Spinal cord (tissue), 10 donors: ENCODE data around the gene FIGNL2. TPM values are rescaled to one million over a fixed set of nuclear protein-coding genes. Genes with fewer than 3 reads are reported as not detected.
"Not testable (repeated sequence)": the region's sequence is repeated elsewhere in the genome, so short reads cannot be mapped to it uniquely, and the experiment has no call there.

ENCODE experiments used
- DNase-seq, 6 donors: peaks; one replicate each; pipeline versions ENCODE4 v3.0.0 to v3.0.0-alpha.2; 2013 to 2015; ENCODE audit warnings: low spot score in 6 of 6, low read depth in 4 of 6
- H3K27ac ChIP-seq: one replicate; pipeline ENCODE4 v1.5.1; 2013; ENCODE audit warnings: low read depth, low read length, control low read depth
- H3K27me3 ChIP-seq: one replicate; pipeline ENCODE4 v1.6.1; 2013; ENCODE audit warnings: low read length; ENCODE audit not compliant: control insufficient read depth, insufficient read depth
- H3K36me3 ChIP-seq: one replicate; pipeline ENCODE4 v1.6.1; 2013; ENCODE audit warnings: low read length; ENCODE audit not compliant: control insufficient read depth, insufficient read depth
- H3K4me1 ChIP-seq: one replicate; pipeline ENCODE4 v1.6.1; 2013; ENCODE audit warnings: low read length; ENCODE audit not compliant: control insufficient read depth, insufficient read depth
- H3K4me3 ChIP-seq: one replicate; pipeline ENCODE4 v1.5.1; 2013; ENCODE audit warnings: low read depth, low read length, control low read depth
- H3K9me3 ChIP-seq: one replicate; pipeline ENCODE4 v1.6.1; 2013; ENCODE audit warnings: low read length; ENCODE audit not compliant: control insufficient read depth, insufficient read depth
- WGBS: methylation state at CpG from one replicate; pipeline ENCODE4 v1.1.5; 2013; ENCODE audit warnings: missing lambda C conversion rate; ENCODE audit not compliant: insufficient coverage; 5-methylcytosine and 5-hydroxymethylcytosine counted together
- polyA plus RNA-seq, 2 donors: library from polyadenylated mRNA; unstranded; fragments of 120-200 nt; gene quantifications; one replicate each; pipeline ENCODE4 v1.2.1, GENCODE V29; 2013; ENCODE audit not compliant: insufficient read length in 2 of 2
- total RNA-seq, 2 donors: library from RNA; depleted of rRNA in 1 of 2; stranded (reverse); fragments of 120-200 nt in 1 of 2; fragments of >200 nt in 1 of 2; gene quantifications; one replicate each; pipeline versions ENCODE4 v1.2.3 to v1.2.4, GENCODE V29; 2013 to 2014
- donor health status: healthy.

Gene FIGNL2
- total and polyA plus RNA-seq, 4 donors: 0.40 to 2.4 (median 1.7) TPM

DNA sequence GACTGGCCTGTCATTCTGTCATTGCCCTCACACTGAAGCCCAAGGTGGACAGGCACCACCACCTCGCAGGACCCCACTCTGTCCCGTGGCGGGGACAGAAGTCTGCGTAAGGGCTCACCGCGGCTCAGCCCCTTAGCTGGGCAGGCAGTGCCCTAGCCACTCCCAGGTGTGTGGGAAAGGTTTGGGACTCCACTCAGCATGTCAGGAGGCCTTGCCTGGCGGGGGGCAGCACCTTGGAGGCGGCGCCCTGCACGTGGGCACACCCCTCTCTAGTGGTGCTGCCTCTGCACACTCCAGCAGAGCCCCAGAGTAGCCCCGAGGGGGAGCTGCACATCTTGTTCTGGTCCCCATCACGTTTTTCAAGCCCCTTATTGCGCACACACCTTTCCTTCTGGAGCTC, 35.6 kb downstream of the FIGNL2 start:
- no peak overlapping the region for H3K4me3 ChIP-seq
- 86% methylated on average over 11 of the region's 13 CpGs for WGBS
- H3K27ac ChIP-seq: no peak overlapping the region

DNA sequence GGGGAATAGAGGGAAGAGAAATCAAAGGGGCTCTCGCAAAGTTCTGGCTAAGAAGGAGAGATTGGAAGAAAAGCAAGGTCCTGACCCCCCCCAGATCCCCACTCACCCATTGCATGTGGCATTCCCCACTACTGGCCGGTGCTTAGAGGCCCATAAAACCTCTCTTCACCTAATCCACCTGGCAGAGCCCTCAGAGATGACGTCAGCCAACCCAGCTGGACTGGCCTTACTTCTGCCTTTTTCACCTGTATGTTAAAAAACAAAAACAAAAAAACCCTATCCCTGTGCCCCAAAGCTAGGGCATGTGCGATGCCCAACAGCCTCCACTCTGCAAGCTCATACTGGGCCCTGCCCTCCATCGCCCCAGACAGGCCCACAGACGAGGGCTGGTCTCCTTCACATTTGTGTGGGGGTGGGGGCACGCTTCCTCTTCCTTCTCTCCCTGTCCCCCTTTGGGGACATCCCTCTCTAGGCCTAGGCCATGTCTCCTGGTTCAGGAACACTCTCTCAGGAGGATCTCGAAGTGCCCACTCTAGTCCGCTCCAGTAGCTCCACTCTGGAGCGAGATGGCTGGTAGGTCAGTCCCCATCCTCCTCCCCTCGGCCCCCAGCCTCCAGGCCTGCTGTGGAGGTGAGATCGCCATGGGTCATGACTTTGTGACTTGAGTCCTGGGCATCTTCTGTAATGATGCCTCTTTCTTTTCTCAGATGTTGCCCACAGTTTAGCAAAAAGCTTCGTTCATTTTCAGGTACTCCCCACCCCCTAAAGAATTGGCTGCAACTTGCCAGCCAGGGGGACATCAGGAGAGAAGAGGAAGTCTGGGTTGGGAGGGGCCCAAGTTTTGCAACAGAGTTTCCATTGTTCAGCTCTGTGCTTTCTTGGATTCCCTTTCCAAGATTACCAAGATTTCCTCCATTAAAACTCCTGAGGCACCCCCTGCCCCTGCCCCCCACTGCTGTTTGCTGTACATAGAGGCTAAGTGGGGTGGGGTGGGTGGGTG, 37.0 kb downstream of the FIGNL2 start:
- no peak overlapping the region for H3K4me3 ChIP-seq
- WGBS: 78% methylated on average over 7 of the region's 13 CpGs
- no peak for DNase-seq

More for the DNA sequence above, 35.6 kb downstream of the FIGNL2 start:
- peaks cover 13% of the 10 kb centered on the region for H3K4me1 ChIP-seq
- peaks cover 2% of the 10 kb centered on the region for H3K27me3 ChIP-seq
- H3K9me3 ChIP-seq: no peaks in the 10 kb centered on the region
- DNase-seq: no peak
- H3K36me3 ChIP-seq: peaks cover 5% of the 10 kb centered on the region

DNA sequence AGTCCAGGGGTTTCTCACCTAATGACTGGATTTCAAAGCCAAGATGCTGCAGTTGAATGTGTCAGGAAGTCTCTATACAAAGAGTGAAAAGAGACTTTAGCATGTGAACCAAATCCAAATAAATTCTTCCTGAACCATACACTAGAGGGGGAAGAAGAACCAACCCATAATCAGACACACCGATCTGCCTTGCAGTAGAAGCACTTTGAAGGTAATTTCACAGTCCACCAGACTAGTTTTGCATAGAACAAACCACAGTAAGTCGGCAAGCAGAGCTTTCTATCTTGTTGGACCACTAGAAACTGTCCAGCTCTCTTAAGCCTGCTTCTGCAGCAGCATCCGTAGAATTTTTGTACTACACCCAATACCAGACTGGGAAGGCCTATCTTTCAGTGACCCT, 39.3 kb downstream of the FIGNL2 start:
- Histone ChIP-seq H3K36me3 (peaks cover 9% of the 10 kb centered on the region), H3K4me3 (no peak overlapping the region), H3K27ac (no peak overlapping the region), H3K9me3 (no peaks in the 10 kb centered on the region), H3K4me1 (no peaks in the 10 kb centered on the region), H3K27me3 (no peaks in the 10 kb centered on the region)
- DNase-seq: no peak
- 80% methylated on average over 1 of the region's 3 CpGs for WGBS

More for the DNA sequence above, 37.0 kb downstream of the FIGNL2 start:
- Histone ChIP-seq H3K36me3 (peaks cover 9% of the 10 kb centered on the region), H3K9me3 (no peaks in the 10 kb centered on the region), H3K27me3 (peaks cover 2% of the 10 kb centered on the region), H3K27ac (no peak overlapping the region), H3K4me1 (peaks cover 13% of the 10 kb centered on the region)

DNA sequence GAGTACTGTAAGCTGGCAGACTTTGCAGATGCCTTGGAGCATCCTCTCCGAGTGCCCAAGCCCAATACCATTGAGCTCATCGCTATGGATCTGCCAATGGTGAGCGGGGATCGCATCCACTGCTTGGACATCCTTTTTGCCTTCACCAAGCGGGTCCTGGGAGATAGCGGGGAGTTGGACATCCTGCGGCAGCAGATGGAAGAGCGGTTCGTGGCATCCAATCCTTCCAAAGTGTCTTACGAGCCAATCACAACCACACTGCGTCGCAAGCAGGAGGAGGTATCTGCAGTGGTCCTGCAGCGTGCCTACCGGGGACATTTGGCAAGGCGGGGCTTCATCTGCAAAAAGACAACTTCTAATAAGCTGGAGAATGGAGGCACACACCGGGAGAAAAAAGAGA, 41.6 kb downstream of the FIGNL2 start:
- H3K4me1 ChIP-seq: no peaks in the 10 kb centered on the region
- peaks cover 5% of the 10 kb centered on the region for H3K36me3 ChIP-seq
- H3K27ac ChIP-seq: no peak overlapping the region
- H3K27me3 ChIP-seq: no peaks in the 10 kb centered on the region
- H3K9me3 ChIP-seq: no peaks in the 10 kb centered on the region
- H3K4me3 ChIP-seq: no peak overlapping the region
- DNase-seq: no peak
- WGBS: 95% methylated on average over 9 of the region's 16 CpGs

DNA sequence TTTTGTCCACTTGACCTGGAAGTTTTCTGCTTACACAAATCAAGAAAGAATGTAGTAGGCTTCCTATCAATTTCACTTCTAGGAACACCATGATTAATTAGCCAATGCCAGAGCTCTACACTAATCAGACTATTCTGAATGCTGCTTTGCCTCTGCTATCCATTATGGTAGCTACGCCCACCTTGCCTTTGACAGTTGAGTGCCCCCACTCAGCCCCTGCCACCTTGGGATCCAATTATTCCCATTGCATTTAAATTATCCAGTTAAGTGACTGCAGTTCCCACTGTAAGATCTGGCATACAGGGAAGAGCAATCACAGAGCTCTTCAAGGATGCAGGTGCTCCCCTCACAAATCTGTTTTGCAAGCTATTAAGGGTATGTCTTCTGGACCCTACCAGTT, 47.5 kb downstream of the FIGNL2 start:
- Histone ChIP-seq H3K4me3 (no peak overlapping the region), H3K4me1 (no peaks in the 10 kb centered on the region), H3K36me3 (no peaks in the 10 kb centered on the region), H3K9me3 (no peaks in the 10 kb centered on the region), H3K27ac (no peak overlapping the region), H3K27me3 (no peaks in the 10 kb centered on the region)
- no peak for DNase-seq
- WGBS: 91% methylated on average over 1 of the region's 1 CpG

DNA sequence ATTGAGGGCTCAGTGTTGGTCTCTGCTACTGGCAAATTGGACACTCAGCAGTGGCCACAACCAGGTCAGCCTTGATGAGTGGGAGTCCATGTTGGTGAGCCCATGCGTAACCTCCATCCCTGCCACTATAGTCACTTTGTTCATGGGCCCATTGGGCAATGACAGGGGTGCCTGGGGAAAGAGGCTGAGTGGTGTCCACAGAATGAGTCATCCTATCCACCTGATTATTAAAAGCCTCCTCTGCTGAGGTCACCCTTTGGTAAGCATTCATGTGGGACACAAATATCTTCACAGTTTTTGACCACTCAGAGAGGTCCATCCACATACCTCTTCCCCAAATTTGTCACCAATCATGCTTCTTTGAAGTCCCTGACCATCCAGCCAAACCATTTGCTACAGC, 50.0 kb downstream of the FIGNL2 start:
- 80% methylated on average over 1 of the region's 1 CpG for WGBS
- no peaks in the 10 kb centered on the region for H3K4me1 ChIP-seq

GRCh38 chr12:51798051-51798450, 50.5 kb downstream of the FIGNL2 start:
- not testable (repeated sequence) for H3K9me3 ChIP-seq
- peaks cover 17% of the 10 kb centered on the region for H3K36me3 ChIP-seq

More for the DNA sequence above, 50.0 kb downstream of the FIGNL2 start:
- H3K27ac ChIP-seq: no peak overlapping the region
- no peaks in the 10 kb centered on the region for H3K27me3 ChIP-seq
- peaks cover 13% of the 10 kb centered on the region for H3K36me3 ChIP-seq
- DNase-seq: no peak
- H3K4me3 ChIP-seq: no peak overlapping the region
- H3K9me3 ChIP-seq: no peaks in the 10 kb centered on the region

GRCh38 chr12:51797301-51797700, 51.2 kb downstream of the FIGNL2 start:
- no peaks in the 10 kb centered on the region for H3K27me3 ChIP-seq
- H3K36me3 ChIP-seq: peaks cover 25% of the 10 kb centered on the region
- no peak for DNase-seq
- no peak overlapping the region for H3K27ac ChIP-seq
- no peaks in the 10 kb centered on the region for H3K9me3 ChIP-seq
- H3K4me1 ChIP-seq: no peaks in the 10 kb centered on the region
- no peak overlapping the region for H3K4me3 ChIP-seq
- no CpG with 5 or more reads among the region's 6 CpGs for WGBS

More at GRCh38 chr12:51798051-51798450, 50.5 kb downstream of the FIGNL2 start:
- not testable (repeated sequence) for H3K27me3 ChIP-seq, H3K27ac ChIP-seq, DNase-seq, H3K4me1 ChIP-seq, H3K4me3 ChIP-seq
- WGBS: 96% methylated on average over 4 of the region's 4 CpGs

- Histone ChIP-seq H3K4me1 (no peaks in the 10 kb centered on the region), H3K36me3 (peaks cover 33% of the 10 kb centered on the region), H3K27ac (no peak overlapping the region), H3K27me3 (no peaks in the 10 kb centered on the region), H3K9me3 (no peaks in the 10 kb centered on the region), H3K4me3 (no peak overlapping the region)
- 100% methylated on average over 1 of the region's 1 CpG for WGBS
- DNase-seq: no peak
Measured at GRCh38 chr12:51793201-51793600, 55.3 kb downstream of the FIGNL2 start.

DNA sequence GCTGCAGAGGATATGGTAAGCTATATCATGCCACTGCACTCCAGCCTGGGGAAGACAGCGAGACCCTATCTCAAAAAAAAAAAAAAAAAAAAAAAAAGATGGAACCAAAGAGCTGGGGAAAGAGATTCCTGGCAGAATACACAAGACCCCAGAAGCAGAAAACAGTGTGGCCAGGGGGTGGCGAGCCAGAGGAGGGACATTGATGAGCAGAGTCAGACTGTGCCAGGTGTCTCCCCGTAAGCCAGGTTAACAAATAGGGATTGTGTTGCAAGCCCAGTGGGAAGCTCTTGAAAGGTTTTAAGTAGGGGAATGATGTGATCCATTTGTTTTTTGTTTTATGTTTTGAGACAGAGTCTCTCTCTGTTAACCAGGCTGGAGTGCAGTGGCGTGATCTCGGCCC, 56.1 kb downstream of the FIGNL2 start:
- Histone ChIP-seq H3K9me3 (no peaks in the 10 kb centered on the region), H3K27me3 (no peaks in the 10 kb centered on the region), H3K4me1 (no peaks in the 10 kb centered on the region), H3K36me3 (peaks cover 33% of the 10 kb centered on the region), H3K4me3 (no peak overlapping the region), H3K27ac (no peak overlapping the region)
- 92% methylated on average over 2 of the region's 5 CpGs for WGBS
- no peak for DNase-seq
